ENCODE data around the gene MAPK6. TPM values are rescaled to one million over a fixed set of nuclear protein-coding genes. Genes with fewer than 3 reads are reported as not detected.

Gene MAPK6
- total and polyA plus RNA-seq, 10 of the 15 experiments (the other 5 are each of a cell fraction or from before 2014, with no cell fraction given), result 20.6 to 100 (median 52.6) TPM

- ChIA-PET CTCF (interaction anchor here (0.5 to 17.4 kb wide), 10 partner anchors 9 to 111 kb away, joined by 3 to 251 read pairs (median 4); no protein-coding TSS in a partner anchor), SMC1A (ENCODE audit: uncharacterized antibody, unreplicated experiment) (interaction anchor here (0.9 to 12.5 kb wide), 9 partner anchors 15 to 103 kb away, joined by 3 to 272 read pairs (median 4); partner anchors contain the start of gene BCL2L10), RAD21 (ENCODE audit: unreplicated experiment) (interaction anchor here (0.7 to 8.6 kb wide), 13 partner anchors 9 to 161 kb away, joined by 3 to 170 read pairs (median 4); partner anchors contain the start of gene BCL2L10), POLR2A (interaction anchor here (0.7 to 8.1 kb wide), 8 partner anchors 9 to 91 kb away, joined by 3 to 151 read pairs (median 4); no protein-coding TSS in a partner anchor)
- FAIRE-seq (no peak), DNase-seq (ENCODE audit: low read depth, low spot score) (no peak), ATAC-seq (no peak)
- 0 out of 2 replicates have a peak overlapping the region, but pooled peaks have one; percentile 11 for H3K27ac ChIP-seq (ENCODE audit: control insufficient read depth, insufficient read depth)
- no peaks in the 10 kb centered on the region for H3K27me3 ChIP-seq (replicated peaks in 1 of 2; ENCODE audit: control insufficient read depth in 2 of 2, insufficient read depth in 2 of 2, low read length in 1 of 2)
- peaks cover 3% of the 10 kb centered on the region for H3K4me1 ChIP-seq (ENCODE audit: control insufficient read depth, insufficient read depth, low read length)
- intact Hi-C loops (cut with micrococcal nuclease; ENCODE audit: unreplicated experiment) (no loop called here), in situ Hi-C loops (cut with MboI) (no loop called here)
- H3K9ac ChIP-seq (ENCODE audit: control insufficient read depth, insufficient read depth, low read length), result no peak overlapping the region
- H3K4me3 ChIP-seq, result no peak overlapping the region
- peak overlapping the region; percentile 32; the same call in 1 of the 2 replicates for H3K4me2 ChIP-seq (ENCODE audit: control insufficient read depth, insufficient read depth)
- H2AFZ ChIP-seq (ENCODE audit: control insufficient read depth, low read depth, low read length), result no peak overlapping the region
- no peaks in the 10 kb centered on the region for H3K36me3 ChIP-seq (ENCODE audit: control insufficient read depth in 2 of 2, insufficient read depth in 2 of 2, low read length in 1 of 2)
- no peaks in the 10 kb centered on the region for H4K20me1 ChIP-seq (ENCODE audit: control insufficient read depth, insufficient read depth)
- no TSS peak for BruUV-seq (replicated peaks)
- H3K79me2 ChIP-seq (ENCODE audit: control insufficient read depth, insufficient read depth, low read length), result peaks cover 18% of the 10 kb centered on the region
- no peaks in the 10 kb centered on the region for H3K9me3 ChIP-seq (replicated peaks; ENCODE audit: control insufficient read depth, insufficient read depth, low read length)
- TF ChIP-seq TCF3 (IDR thresholded peaks at IDR 0.05; ENCODE audit: borderline replicate concordance, insufficient read depth, low read depth, low read length) (no peak), ZNF592 (IDR thresholded peaks at IDR 0.05) (no peak), SMARCA5 (IDR thresholded peaks at IDR 0.05) (no peak), PRDM15 (CRISPR knock-in tag; IDR thresholded peaks at IDR 0.05) (no peak), IRF3 (IDR thresholded peaks at IDR 0.05) (no peak), E2F4 (IDR thresholded peaks at IDR 0.05; ENCODE audit: low read depth, low read length) (no peak), BRCA1 (IDR thresholded peaks at IDR 0.05; ENCODE audit: low read depth, low read length) (no peak), GATAD2B (conservative IDR thresholded peaks at IDR 0.05; ENCODE audit: low read depth) (no peak), NFIC (IDR thresholded peaks at IDR 0.05; ENCODE audit: low read depth, low read length) (no peak), KAT2A (conservative IDR thresholded peaks at IDR 0.05; ENCODE audit: control insufficient read depth, low read depth, low read length) (no peak), PBX3 (IDR thresholded peaks at IDR 0.05; ENCODE audit: insufficient replicate concordance, low read depth, low read length) (no peak), MAX (IDR thresholded peaks at IDR 0.05; ENCODE audit: low read depth, low read length) (no peak)
Measured at GRCh38 chr15:52097180-52097579, 78.2 kb downstream of the MAPK6 start.

Measured in GM12878 (cell line).